Measurements from ENCODE around the gene DDX42.

DDX42 gene

DNA sequence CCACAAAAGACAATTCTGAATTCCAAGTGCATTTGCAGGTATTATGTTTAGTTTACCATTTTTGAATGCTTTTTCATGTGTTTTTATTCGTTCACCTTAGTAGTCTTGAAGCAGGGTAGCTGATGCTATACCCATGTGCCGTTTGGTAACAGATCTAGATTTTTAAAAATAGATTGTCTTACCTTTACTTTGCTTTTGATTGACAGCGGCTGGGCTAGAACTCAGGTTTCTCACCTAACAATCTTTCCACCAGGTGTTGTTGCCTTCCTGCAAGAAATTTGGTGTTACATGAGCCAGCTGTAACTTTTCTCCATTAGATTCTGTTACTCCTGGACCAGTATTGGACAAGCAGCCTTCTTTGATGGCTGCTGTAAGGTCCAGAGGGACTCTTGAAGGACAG, 55.0 kb downstream of the DDX42 start:
- DNase-seq (no peak), ATAC-seq (ENCODE audit: insufficient read depth, low read depth) (no peak)
- Histone ChIP-seq H3K4me2 (ENCODE audit: insufficient read depth, low read length) (peak overlapping the region; percentile 84), H3K79me2 (ENCODE audit: insufficient read depth, low read length) (peaks cover 61% of the 10 kb centered on the region), H3K4me3 (ENCODE audit: low read depth in 1 of 2, low read length in 2 of 2) (peak overlapping the region in 1 of 2 experiments; percentile 86; a peak in 2 of 4 replicates), H2AFZ (ENCODE audit: low read depth, low read length) (no peak overlapping the region), H3K4me1 (ENCODE audit: insufficient read depth, low read length) (peaks cover 48% of the 10 kb centered on the region), H3K9ac (ENCODE audit: low read depth, low read length) (peak overlapping the region; percentile 68; the same call in 1 of the 2 replicates), H4K20me1 (ENCODE audit: insufficient read depth, low read length) (peaks cover 18% of the 10 kb centered on the region), H3K27ac (ENCODE audit: low read length) (no peak overlapping the region), H3K9me3 (ENCODE audit: insufficient read depth, low read length, severe bottlenecking) (no peaks in the 10 kb centered on the region), H3K36me3 (ENCODE audit: insufficient read depth, low read length) (peaks cover 75% of the 10 kb centered on the region), H3K27me3 (ENCODE audit: insufficient read depth, low read length, poor library complexity) (no peaks in the 10 kb centered on the region)
- TF ChIP-seq EZH2 (IDR thresholded peaks at IDR 0.05; ENCODE audit: borderline replicate concordance, low read depth, low read length, severe bottlenecking), result no peak
- TF ChIP-seq, protein P1, sequence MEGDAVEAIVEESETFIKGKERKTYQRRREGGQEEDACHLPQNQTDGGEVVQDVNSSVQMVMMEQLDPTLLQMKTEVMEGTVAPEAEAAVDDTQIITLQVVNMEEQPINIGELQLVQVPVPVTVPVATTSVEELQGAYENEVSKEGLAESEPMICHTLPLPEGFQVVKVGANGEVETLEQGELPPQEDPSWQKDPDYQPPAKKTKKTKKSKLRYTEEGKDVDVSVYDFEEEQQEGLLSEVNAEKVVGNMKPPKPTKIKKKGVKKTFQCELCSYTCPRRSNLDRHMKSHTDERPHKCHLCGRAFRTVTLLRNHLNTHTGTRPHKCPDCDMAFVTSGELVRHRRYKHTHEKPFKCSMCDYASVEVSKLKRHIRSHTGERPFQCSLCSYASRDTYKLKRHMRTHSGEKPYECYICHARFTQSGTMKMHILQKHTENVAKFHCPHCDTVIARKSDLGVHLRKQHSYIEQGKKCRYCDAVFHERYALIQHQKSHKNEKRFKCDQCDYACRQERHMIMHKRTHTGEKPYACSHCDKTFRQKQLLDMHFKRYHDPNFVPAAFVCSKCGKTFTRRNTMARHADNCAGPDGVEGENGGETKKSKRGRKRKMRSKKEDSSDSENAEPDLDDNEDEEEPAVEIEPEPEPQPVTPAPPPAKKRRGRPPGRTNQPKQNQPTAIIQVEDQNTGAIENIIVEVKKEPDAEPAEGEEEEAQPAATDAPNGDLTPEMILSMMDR (IDR thresholded peaks at IDR 0.05; ENCODE audit: borderline replicate concordance, extremely low read depth, low read length, poor library complexity, severe bottlenecking), result no peak

DNA sequence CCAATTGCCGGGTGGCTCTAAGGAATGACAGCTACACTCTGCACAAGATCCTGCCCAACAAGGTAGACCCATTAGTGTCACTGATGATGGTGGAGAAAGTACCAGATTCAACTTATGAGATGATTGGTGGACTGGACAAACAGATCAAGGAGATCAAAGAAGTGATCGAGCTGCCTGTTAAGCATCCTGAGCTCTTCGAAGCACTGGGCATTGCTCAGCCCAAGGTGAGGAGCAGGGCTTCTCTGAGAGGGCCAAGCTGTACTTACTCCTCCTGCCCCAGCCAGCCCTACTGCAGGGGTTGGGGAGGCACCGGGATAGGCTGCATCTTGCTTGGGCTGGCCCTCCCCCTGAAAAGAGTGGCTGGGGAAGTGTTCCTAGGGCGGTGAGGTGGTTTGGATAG, 56.3 kb downstream of the DDX42 start:
- Histone ChIP-seq H3K36me3 (ENCODE audit: insufficient read depth, low read length) (peaks cover 75% of the 10 kb centered on the region), H3K27ac (ENCODE audit: low read length) (no peak overlapping the region), H3K4me3 (ENCODE audit: low read depth in 1 of 2, low read length in 2 of 2) (no peak overlapping the region), H2AFZ (ENCODE audit: low read depth, low read length) (no peak overlapping the region), H4K20me1 (ENCODE audit: insufficient read depth, low read length) (peaks cover 22% of the 10 kb centered on the region), H3K4me2 (ENCODE audit: insufficient read depth, low read length) (no peak overlapping the region), H3K79me2 (ENCODE audit: insufficient read depth, low read length) (peaks cover 51% of the 10 kb centered on the region), H3K9ac (ENCODE audit: low read depth, low read length) (no peak overlapping the region), H3K9me3 (ENCODE audit: insufficient read depth, low read length, severe bottlenecking) (no peaks in the 10 kb centered on the region), H3K27me3 (ENCODE audit: insufficient read depth, low read length, poor library complexity) (no peaks in the 10 kb centered on the region), H3K4me1 (ENCODE audit: insufficient read depth, low read length) (peaks cover 40% of the 10 kb centered on the region)
- TF ChIP-seq, protein P1 (IDR thresholded peaks at IDR 0.05; ENCODE audit: borderline replicate concordance, extremely low read depth, low read length, poor library complexity, severe bottlenecking), result no peak
- no peak for TF ChIP-seq EZH2 (IDR thresholded peaks at IDR 0.05; ENCODE audit: borderline replicate concordance, low read depth, low read length, severe bottlenecking)
- DNase-seq (no peak), ATAC-seq (ENCODE audit: insufficient read depth, low read depth) (no peak)

DNA sequence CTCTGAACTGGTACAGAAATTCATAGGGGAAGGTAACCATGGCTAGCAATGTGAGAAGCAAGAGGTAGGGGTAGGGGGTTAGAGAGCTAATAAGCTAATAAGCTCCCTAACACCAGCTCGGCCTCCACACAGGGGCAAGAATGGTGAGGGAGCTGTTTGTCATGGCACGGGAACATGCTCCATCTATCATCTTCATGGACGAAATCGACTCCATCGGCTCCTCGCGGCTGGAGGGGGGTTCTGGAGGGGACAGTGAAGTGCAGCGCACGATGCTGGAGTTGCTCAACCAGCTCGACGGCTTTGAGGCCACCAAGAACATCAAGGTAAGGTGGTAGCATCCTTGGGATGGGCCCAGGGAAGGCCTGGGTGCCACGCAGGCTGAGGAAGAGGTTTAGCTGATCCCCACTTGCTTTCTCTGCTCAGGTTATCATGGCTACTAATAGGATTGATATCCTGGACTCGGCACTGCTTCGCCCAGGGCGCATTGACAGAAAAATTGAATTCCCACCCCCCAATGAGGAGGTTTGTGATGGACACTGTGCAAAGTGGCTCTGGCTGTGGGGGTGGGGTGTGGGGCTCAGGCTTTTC, 57.0 kb downstream of the DDX42 start:
- Histone ChIP-seq H3K4me3 (ENCODE audit: low read depth in 1 of 2, low read length in 2 of 2) (no peak overlapping the region), H3K27me3 (ENCODE audit: insufficient read depth, low read length, poor library complexity) (no peaks in the 10 kb centered on the region), H3K79me2 (ENCODE audit: insufficient read depth, low read length) (peaks cover 46% of the 10 kb centered on the region), H3K9me3 (ENCODE audit: insufficient read depth, low read length, severe bottlenecking) (no peaks in the 10 kb centered on the region), H3K9ac (ENCODE audit: low read depth, low read length) (no peak overlapping the region), H3K36me3 (ENCODE audit: insufficient read depth, low read length) (peaks cover 77% of the 10 kb centered on the region), H4K20me1 (ENCODE audit: insufficient read depth, low read length) (peaks cover 24% of the 10 kb centered on the region), H3K4me2 (ENCODE audit: insufficient read depth, low read length) (no peak overlapping the region), H3K4me1 (ENCODE audit: insufficient read depth, low read length) (peaks cover 32% of the 10 kb centered on the region), H3K27ac (ENCODE audit: low read length) (no peak overlapping the region), H2AFZ (ENCODE audit: low read depth, low read length) (no peak overlapping the region)
- ATAC-seq (ENCODE audit: insufficient read depth, low read depth) (no peak), DNase-seq (no peak)
- TF ChIP-seq, protein P1 (IDR thresholded peaks at IDR 0.05; ENCODE audit: borderline replicate concordance, extremely low read depth, low read length, poor library complexity, severe bottlenecking), result no peak
- TF ChIP-seq EZH2 (IDR thresholded peaks at IDR 0.05; ENCODE audit: borderline replicate concordance, low read depth, low read length, severe bottlenecking), result no peak

Measured in DND-41 (cell line).